B cell (primary cell): ENCODE measurements around the gene CCDC85C. TPM values are rescaled to one million over a fixed set of nuclear protein-coding genes. Genes with fewer than 3 reads are reported as not detected.

ENCODE experiments used
- ATAC-seq: fragments of 200-7000 bp; cut with Tn5 transposase; one replicate; pipeline ENCODE4 v1.10.0; 2021; ENCODE audit warnings: low read depth, mild to moderate bottlenecking, moderate number of reproducible peaks, moderate library complexity
- CTCF ChIA-PET: fragments of 350-600 bp; sonication (Branson Sonifier 250); formaldehyde crosslinking; loops from one replicate; lab custom pipeline; 2021; ENCODE audit warnings: antibody characterized with exemption, inconsistent platforms; lab: Charles Lee
- POLR2A ChIA-PET: fragments of 350-600 bp; sonication (Branson Sonifier 250); formaldehyde crosslinking; loops from one replicate; lab custom pipeline; 2021; ENCODE audit warnings: antibody characterized with exemption; lab: Charles Lee
- DNase-seq: peaks from one replicate; pipeline ENCODE4 v3.0.0; 2013
- H2AFZ ChIP-seq: 2 replicates; pipeline ENCODE4 v1.6.1; 2012; ENCODE audit warnings: mild to moderate bottlenecking, low read depth, low read length; ENCODE audit not compliant: insufficient read depth, poor library complexity, severe bottlenecking
- H3K27ac ChIP-seq, 2 donors: 1 replicate in 1 of 2; 2 replicates in 1 of 2; pipeline ENCODE4 v1.5.1; 2012 to 2013; ENCODE audit warnings: low read length in 2 of 2, mild to moderate bottlenecking in 2 of 2, moderate library complexity in 1 of 2
- H3K27me3 ChIP-seq, 4 experiments: fragments of 200-600 bp in 1 of 4; sonication (generic) in 1 of 4; replicated peaks in 1 of 4; 1 replicate in 2 of 4; 2 replicates in 2 of 4; pipeline versions ENCODE4 v1.6.1 to v1.7.0; 2013 to 2016; ENCODE audit warnings: low read length in 3 of 4, mild to moderate bottlenecking in 2 of 4, mixed read lengths in 1 of 4, moderate library complexity in 1 of 4; ENCODE audit not compliant: insufficient read depth in 4 of 4, control insufficient read depth in 3 of 4; ENCODE audit errors: control extremely low read depth in 1 of 4
- H3K36me3 ChIP-seq, 2 experiments: replicated peaks in 1 of 2; 1 replicate in 1 of 2; 2 replicates in 1 of 2; pipeline versions ENCODE4 v1.6.1 to v1.7.1; 2013; ENCODE audit warnings: low read length in 1 of 2; ENCODE audit not compliant: insufficient read depth in 2 of 2, control insufficient read depth in 1 of 2; ENCODE audit errors: control extremely low read depth in 1 of 2, extremely low read depth in 1 of 2
- H3K4me1 ChIP-seq, 2 donors: fragments of 200-600 bp in 1 of 2; sonication (generic) in 1 of 2; 1 replicate in 1 of 2; 2 replicates in 1 of 2; pipeline versions ENCODE4 v1.5.1 to v1.6.1; 2013 to 2017; ENCODE audit warnings: low read length in 2 of 2; ENCODE audit not compliant: control insufficient read depth in 2 of 2, insufficient read depth in 2 of 2
- H3K4me2 ChIP-seq: replicated peaks from 2 replicates; pipeline ENCODE3; 2012; ENCODE audit warnings: mild to moderate bottlenecking, low read depth, low read length; ENCODE audit not compliant: poor library complexity, severe bottlenecking
- H3K4me3 ChIP-seq, 5 experiments: fragments of 200-600 bp in 1 of 5; sonication (generic) in 1 of 5; 1 replicate in 3 of 5; 2 replicates in 2 of 5; pipeline versions ENCODE4 v1.5.1 to v1.7.0; 2011 to 2016; ENCODE audit warnings: low read length in 4 of 5, mild to moderate bottlenecking in 4 of 5, low read depth in 2 of 5, control low read depth in 1 of 5, moderate library complexity in 1 of 5; ENCODE audit not compliant: insufficient read depth in 1 of 5; ENCODE audit errors: control extremely low read depth in 1 of 5, extremely low read depth in 1 of 5
- H3K79me2 ChIP-seq: fragments of 200-600 bp; sonication (generic); one replicate; pipeline ENCODE4 v1.6.0; 2016; ENCODE audit warnings: low read length; ENCODE audit not compliant: control insufficient read depth, insufficient read depth
- H3K9ac ChIP-seq: fragments of 200-600 bp; sonication (generic); 2 replicates; pipeline ENCODE4 v1.6.1; 2017; ENCODE audit warnings: mild to moderate bottlenecking, low read length, moderate library complexity
- H3K9me3 ChIP-seq, 3 donors: one replicate each; pipeline versions ENCODE4 v1.6.1 to v1.7.1; 2013; ENCODE audit warnings: low read length in 2 of 3; ENCODE audit not compliant: control insufficient read depth in 2 of 3, insufficient read depth in 1 of 3; ENCODE audit errors: control extremely low read depth in 1 of 3
- H4K20me1 ChIP-seq: 2 replicates; pipeline ENCODE4 v1.6.0; 2012; ENCODE audit warnings: mild to moderate bottlenecking, low read length; ENCODE audit not compliant: insufficient read depth, control insufficient read depth, poor library complexity, severe bottlenecking
- H3K27ac Mint-ChIP-seq: one replicate; pipeline ENCODE4 v1.8.0; 2021; ENCODE audit warnings: mixed read lengths
- H3K27me3 Mint-ChIP-seq: one replicate; pipeline ENCODE4 v1.8.0; 2021; ENCODE audit warnings: mixed read lengths
- H3K4me1 Mint-ChIP-seq: one replicate; pipeline ENCODE4 v1.8.0; 2021; ENCODE audit warnings: mixed read lengths
- H3K4me3 Mint-ChIP-seq: one replicate; pipeline ENCODE4 v1.8.0; 2021; ENCODE audit warnings: mixed read lengths
- H3K9me3 Mint-ChIP-seq: one replicate; pipeline ENCODE4 v1.8.0; 2022; ENCODE audit warnings: mixed read lengths; ENCODE audit not compliant: insufficient read depth
- EZH2 ChIP-seq: IDR thresholded peaks from 2 replicates; pipeline ENCODE4 v1.6.1; 2012; ENCODE audit warnings: borderline replicate concordance, low read depth, mild to moderate bottlenecking, moderate library complexity, low read length; ENCODE audit not compliant: insufficient read depth, poor library complexity, severe bottlenecking
- WGBS: methylation state at CpG from one replicate; pipeline ENCODE4 v1.1.5; 2013; ENCODE audit warnings: missing lambda C conversion rate; ENCODE audit not compliant: insufficient coverage; 5-methylcytosine and 5-hydroxymethylcytosine counted together
- intact Hi-C: fragments of 100-400 bp; cut with micrococcal nuclease; formaldehyde crosslinking; loops from one replicate; pipeline ENCODE4 v1.10.0; 2022
- polyA plus RNA-seq: library from polyadenylated mRNA; depleted of rRNA; stranded (reverse); fragments of >200 nt; gene quantifications from 2 replicates; pipeline ENCODE4 v1.2.3, GENCODE V29; 2012
- total RNA-seq, 2 donors: library from RNA; stranded (reverse); fragments of 120-200 nt in 1 of 2; gene quantifications; 1 replicate in 1 of 2; 2 replicates in 1 of 2; pipeline versions ENCODE4 v1.2.3 to v1.2.4, GENCODE V29; 2013 to 2022
- TF ChIP-seq, protein P1 (sequence below): fragments of 200-600 bp; IDR thresholded peaks from one replicate; pipeline ENCODE4 v1.8.0; 2022; ENCODE audit warnings: antibody characterized with exemption, mild to moderate bottlenecking

The CCDC85C gene
- total and polyA plus RNA-seq, 2 donors (not counting 1 experiment from before 2014, with no cell fraction given): 0.52 to 2.7 TPM

DNA sequence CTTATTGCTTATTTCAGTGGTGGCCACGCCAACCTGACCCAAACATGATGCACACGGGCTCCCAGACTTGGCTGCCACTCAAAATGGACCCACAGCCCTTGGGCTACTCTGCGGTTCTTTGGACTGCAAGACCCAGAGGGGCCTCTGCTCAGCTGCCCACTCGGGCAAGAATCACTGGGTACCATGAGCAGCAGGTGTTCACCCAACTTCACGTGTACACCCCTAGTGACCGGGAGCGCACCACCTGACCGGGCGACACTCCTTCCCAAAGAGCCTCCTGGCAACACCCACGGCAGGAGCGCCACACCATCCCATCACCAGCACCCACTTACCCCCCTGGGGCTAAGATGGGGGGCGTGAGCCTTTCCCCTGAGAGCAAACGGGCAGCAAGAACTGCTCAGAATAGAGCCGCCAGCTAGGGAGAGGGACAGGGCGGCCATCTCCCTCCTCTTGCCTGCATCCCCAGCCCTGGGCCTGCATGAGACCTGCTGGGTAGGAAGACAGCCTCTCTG is 90.8 kb downstream of the CCDC85C start:
- Histone ChIP-seq H3K9ac (no peak overlapping the region), H3K4me2 (no peak overlapping the region), H4K20me1 (no peaks in the 10 kb centered on the region), H3K4me3 (no peak overlapping the region), H3K4me1 (no peaks in the 10 kb centered on the region), H3K27ac (no peak overlapping the region), H3K27me3 (no peaks in the 10 kb centered on the region), H3K9me3 (no peaks in the 10 kb centered on the region), H3K79me2 (no peaks in the 10 kb centered on the region), H2AFZ (no peak overlapping the region), H3K36me3 (peaks cover 3 to 26% of the 10 kb centered on the region in 2 experiments)
- no peak overlapping the region for H3K27ac Mint-ChIP-seq
- ChIA-PET POLR2A (no interaction called here), CTCF (no interaction called here)
- no peaks in the 10 kb centered on the region for H3K9me3 Mint-ChIP-seq
- 90% methylated on average over 15 of the region's 15 CpGs for WGBS
- no peak for TF ChIP-seq EZH2
- TF ChIP-seq, protein P1, sequence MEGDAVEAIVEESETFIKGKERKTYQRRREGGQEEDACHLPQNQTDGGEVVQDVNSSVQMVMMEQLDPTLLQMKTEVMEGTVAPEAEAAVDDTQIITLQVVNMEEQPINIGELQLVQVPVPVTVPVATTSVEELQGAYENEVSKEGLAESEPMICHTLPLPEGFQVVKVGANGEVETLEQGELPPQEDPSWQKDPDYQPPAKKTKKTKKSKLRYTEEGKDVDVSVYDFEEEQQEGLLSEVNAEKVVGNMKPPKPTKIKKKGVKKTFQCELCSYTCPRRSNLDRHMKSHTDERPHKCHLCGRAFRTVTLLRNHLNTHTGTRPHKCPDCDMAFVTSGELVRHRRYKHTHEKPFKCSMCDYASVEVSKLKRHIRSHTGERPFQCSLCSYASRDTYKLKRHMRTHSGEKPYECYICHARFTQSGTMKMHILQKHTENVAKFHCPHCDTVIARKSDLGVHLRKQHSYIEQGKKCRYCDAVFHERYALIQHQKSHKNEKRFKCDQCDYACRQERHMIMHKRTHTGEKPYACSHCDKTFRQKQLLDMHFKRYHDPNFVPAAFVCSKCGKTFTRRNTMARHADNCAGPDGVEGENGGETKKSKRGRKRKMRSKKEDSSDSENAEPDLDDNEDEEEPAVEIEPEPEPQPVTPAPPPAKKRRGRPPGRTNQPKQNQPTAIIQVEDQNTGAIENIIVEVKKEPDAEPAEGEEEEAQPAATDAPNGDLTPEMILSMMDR: no peak
- intact Hi-C loops: no loop called here
- ATAC-seq: no peak
- no peaks in the 10 kb centered on the region for H3K4me1 Mint-ChIP-seq
- no peak overlapping the region for H3K4me3 Mint-ChIP-seq
- no peaks in the 10 kb centered on the region for H3K27me3 Mint-ChIP-seq
- no peak for DNase-seq

DNA sequence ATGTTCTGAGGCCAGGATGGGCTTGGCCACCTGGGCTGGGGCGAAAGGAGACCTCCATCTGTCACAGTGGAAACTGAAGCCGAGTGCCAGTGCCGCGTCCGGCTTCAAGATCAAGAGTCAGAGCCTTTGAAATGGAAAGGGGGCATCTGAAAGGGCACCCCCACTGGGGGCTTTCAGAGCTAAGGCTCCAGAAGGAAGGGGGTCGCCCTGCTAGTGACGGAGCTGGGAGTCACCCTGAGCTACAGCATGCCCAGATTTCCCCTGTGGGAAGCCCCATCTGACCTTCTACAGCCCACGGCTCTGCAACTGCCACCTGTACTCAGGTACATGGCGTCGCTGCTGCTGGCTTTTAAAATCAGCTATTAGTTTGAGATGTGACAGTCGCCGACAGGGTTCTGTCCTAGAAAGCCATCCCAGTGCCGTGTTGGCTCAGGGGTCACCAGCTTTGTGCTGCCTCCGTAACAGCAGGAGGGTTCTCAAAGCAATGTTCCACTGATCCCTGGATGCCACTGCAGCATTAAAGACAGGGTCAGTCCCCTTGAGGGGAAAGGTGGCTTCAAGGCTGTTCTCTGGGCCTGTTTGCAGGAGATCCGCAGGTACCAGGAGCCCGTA is 91.3 kb downstream of the CCDC85C start:
- Mint-ChIP-seq H3K9me3 (no peaks in the 10 kb centered on the region), H3K4me3 (no peak overlapping the region), H3K4me1 (no peaks in the 10 kb centered on the region), H3K27ac (no peak overlapping the region), H3K27me3 (no peaks in the 10 kb centered on the region)
- CTCF ChIA-PET: no interaction called here
- H3K4me2 ChIP-seq: no peak overlapping the region
- DNase-seq (no peak), ATAC-seq (no peak)
- no peaks in the 10 kb centered on the region for H3K27me3 ChIP-seq
- H3K9me3 ChIP-seq: no peaks in the 10 kb centered on the region
- H3K79me2 ChIP-seq: no peaks in the 10 kb centered on the region
- no peak overlapping the region for H3K4me3 ChIP-seq
- no peak for TF ChIP-seq EZH2
- TF ChIP-seq, protein P1: no peak
- H4K20me1 ChIP-seq: no peaks in the 10 kb centered on the region
- H3K9ac ChIP-seq: no peak overlapping the region
- POLR2A ChIA-PET: no interaction called here
- no peaks in the 10 kb centered on the region for H3K4me1 ChIP-seq
- intact Hi-C loops: no loop called here
- H3K36me3 ChIP-seq: peaks cover 3 to 32% of the 10 kb centered on the region in 2 experiments
- 97% methylated on average over 16 of the region's 16 CpGs for WGBS
- no peak overlapping the region for H2AFZ ChIP-seq
- H3K27ac ChIP-seq: no peak overlapping the region
